ENCODE results near the gene ABL1.

DNA sequence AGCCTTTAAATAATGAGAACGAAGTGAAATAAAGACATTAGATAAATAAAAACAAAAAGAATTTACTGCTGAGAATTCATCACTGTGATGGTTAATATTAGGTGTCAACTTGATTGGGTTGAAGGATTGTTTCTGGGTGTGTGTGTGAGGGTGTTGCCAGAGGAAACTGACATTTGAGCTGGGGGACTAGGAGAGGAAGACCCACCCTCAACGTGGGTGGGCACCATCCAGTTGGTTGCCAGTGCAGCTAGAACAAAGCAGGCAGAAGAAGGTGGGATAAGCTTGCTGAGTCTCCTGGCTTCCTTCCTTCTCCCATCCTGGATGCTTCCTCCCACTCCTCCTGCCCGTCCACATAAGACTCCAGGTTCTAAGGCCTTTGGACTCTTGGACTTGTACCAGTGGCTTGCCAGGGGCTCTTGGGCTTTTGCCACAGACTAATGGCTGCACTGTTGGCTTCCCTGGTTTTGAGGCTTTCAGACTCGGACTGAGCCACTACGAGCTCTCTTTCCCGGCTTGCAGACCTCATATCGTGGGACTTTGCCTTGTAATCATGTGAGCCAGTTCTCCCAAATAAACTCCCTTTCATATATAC lies 43.7 kb upstream of the ABL1 start:
- no peak for TF ChIP-seq CTCF (IDR thresholded peaks at IDR 0.05; ENCODE audit: low read length)
- no peak for TF ChIP-seq EZH2 (optimal IDR thresholded peaks at IDR 0.05; ENCODE audit: low read depth, low read length)
- no peak for TF ChIP-seq EZH2phosphoT487 (IDR thresholded peaks at IDR 0.05; ENCODE audit: low read length)
